ENCODE data around the gene C19orf38.

Gene C19orf38

DNA sequence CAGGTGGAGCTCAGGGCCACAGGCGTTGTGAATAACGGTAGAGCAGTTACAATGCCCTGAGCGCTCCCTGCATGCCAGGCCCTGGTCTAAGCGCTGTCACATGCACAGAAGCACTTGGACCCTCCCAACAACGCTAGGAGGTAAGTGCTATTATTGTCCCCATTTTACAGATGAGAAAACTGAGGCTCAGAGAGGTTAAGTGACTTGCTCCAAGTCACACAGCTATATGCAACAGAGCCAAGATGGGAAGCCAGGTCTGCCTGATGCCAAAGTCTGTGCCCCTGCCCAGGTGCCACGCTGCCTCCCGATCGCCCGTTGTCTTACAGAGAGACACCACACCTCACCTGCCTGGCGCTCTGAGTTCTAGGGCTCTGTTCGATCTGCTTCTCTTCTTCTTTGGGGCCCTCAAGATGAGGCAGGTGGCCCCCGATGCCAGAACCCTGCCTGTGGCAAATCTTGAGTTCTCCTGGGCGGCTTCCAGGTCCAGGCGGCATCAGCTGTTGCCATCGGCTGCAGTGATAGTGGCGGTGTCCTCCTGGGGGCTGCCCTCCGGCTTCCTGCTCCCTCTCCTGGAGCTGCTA lies 60.3 kb downstream of the C19orf38 start:
- Mint-ChIP-seq H3K4me1 (peaks cover 10% of the 10 kb centered on the region), H3K36me3 (ENCODE audit: low read depth) (peaks cover 38% of the 10 kb centered on the region), H3K9me3 (peaks cover 7% of the 10 kb centered on the region), H3K27me3 (ENCODE audit: low read depth, poor library complexity) (no peaks in the 10 kb centered on the region), H3K4me3 (no peak overlapping the region), H3K27ac (no peak overlapping the region)
- TF ChIP-seq, protein P1, sequence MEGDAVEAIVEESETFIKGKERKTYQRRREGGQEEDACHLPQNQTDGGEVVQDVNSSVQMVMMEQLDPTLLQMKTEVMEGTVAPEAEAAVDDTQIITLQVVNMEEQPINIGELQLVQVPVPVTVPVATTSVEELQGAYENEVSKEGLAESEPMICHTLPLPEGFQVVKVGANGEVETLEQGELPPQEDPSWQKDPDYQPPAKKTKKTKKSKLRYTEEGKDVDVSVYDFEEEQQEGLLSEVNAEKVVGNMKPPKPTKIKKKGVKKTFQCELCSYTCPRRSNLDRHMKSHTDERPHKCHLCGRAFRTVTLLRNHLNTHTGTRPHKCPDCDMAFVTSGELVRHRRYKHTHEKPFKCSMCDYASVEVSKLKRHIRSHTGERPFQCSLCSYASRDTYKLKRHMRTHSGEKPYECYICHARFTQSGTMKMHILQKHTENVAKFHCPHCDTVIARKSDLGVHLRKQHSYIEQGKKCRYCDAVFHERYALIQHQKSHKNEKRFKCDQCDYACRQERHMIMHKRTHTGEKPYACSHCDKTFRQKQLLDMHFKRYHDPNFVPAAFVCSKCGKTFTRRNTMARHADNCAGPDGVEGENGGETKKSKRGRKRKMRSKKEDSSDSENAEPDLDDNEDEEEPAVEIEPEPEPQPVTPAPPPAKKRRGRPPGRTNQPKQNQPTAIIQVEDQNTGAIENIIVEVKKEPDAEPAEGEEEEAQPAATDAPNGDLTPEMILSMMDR (IDR thresholded peaks at IDR 0.05), result no peak
- no peak for DNase-seq

DNA sequence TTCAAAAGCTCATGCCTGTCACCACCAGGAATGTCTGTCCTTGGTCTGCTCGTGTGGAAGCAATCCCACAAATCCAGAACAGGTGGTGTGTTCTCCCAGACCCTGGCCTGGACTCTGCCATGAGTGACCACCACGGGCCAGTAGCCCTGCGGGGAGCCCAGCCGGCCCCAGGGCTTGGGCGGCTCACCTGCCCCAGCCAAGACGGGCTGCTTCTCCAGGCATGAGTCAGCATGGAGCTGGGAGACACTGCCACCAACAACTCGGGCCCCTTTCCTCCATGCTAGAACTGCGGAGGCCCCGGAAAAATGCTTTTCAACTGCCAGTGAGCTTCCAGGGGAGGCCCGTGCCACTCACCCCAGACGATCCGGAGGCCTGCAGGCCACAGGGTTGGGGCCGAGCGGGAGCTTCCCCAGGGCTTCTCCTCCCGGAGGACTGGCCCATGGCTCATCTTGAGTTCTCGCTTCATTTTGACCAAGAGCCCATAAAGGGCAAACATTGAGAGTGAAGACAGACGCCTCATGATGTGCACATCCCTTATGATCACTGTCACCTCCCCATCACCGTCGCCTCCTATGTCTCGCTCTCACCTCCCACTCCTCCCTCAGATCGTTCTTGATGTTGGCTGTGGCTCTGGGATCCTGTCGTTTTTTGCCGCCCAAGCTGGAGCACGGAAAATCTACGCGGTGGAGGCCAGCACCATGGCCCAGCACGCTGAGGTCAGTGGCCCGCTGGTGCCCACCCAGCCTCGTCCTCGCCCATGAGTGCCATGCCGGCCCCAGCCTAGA lies 63.6 kb downstream of the C19orf38 start:
- DNase-seq, result no peak
- no peaks in the 10 kb centered on the region for H3K4me1 Mint-ChIP-seq
- H3K36me3 Mint-ChIP-seq (ENCODE audit: low read depth), result peaks cover 30% of the 10 kb centered on the region
- peak overlapping the region; percentile 39 for H3K27ac Mint-ChIP-seq
- no peaks in the 10 kb centered on the region for H3K27me3 Mint-ChIP-seq (ENCODE audit: low read depth, poor library complexity)
- no peaks in the 10 kb centered on the region for H3K9me3 Mint-ChIP-seq
- TF ChIP-seq, protein P1 (IDR thresholded peaks at IDR 0.05), result no peak
- H3K4me3 Mint-ChIP-seq, result no peak overlapping the region

DNA sequence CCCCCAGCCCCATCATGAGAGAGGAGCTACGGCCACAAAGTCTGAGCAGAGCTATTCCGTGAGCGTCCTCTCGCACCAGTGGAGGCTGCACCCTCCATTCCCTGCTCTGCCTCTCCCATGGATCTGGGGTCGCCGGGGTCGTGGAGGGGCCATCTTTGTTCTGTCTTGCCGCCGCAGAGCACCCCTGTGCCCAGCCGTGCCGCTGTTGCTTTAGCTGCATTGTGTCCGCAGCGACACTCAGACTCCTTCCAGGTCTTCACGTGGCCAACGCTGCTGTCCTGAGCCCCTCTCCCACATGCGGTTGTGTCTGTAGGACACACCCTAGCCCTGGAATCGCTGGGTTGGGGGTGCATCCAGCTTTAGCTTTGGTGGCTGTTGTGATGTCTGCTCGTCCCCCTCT lies 64.4 kb downstream of the C19orf38 start:
- DNase-seq, result no peak

DNA sequence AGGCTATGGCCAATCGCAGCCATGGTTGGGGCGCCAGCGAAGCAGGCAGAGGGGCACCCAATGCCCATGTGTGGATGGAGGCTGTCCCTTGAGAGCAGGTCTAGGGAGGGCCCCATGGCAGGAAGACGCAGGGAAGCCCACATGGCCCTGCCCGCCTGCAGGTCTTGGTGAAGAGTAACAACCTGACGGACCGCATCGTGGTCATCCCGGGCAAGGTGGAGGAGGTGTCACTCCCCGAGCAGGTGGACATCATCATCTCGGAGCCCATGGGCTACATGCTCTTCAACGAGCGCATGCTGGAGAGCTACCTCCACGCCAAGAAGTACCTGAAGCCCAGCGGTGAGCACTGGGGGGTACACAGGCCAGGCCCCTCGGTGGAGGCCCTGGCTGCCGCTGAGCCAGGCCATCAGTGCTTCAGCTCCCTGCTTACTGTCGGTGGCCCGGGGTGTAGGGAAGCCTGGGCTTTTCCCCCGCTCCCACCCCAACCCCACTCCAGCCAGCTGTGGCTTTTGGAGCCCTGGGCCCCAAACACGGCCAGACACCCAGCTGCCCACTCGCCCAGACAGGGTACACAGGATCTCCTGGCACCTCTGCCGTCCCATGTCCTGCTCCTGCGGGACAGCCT lies 65.6 kb downstream of the C19orf38 start:
- Mint-ChIP-seq H3K4me3 (no peak overlapping the region), H3K27me3 (ENCODE audit: low read depth, poor library complexity) (no peaks in the 10 kb centered on the region), H3K9me3 (no peaks in the 10 kb centered on the region), H3K4me1 (no peaks in the 10 kb centered on the region), H3K36me3 (ENCODE audit: low read depth) (peaks cover 26% of the 10 kb centered on the region), H3K27ac (no peak overlapping the region)
- DNase-seq, result no peak
- TF ChIP-seq, protein P1 (IDR thresholded peaks at IDR 0.05), result no peak

More for the DNA sequence above, 64.4 kb downstream of the C19orf38 start:
- H3K4me1 Mint-ChIP-seq, result no peaks in the 10 kb centered on the region
- no peaks in the 10 kb centered on the region for H3K27me3 Mint-ChIP-seq (ENCODE audit: low read depth, poor library complexity)
- no peak overlapping the region for H3K4me3 Mint-ChIP-seq
- H3K36me3 Mint-ChIP-seq (ENCODE audit: low read depth), result peaks cover 32% of the 10 kb centered on the region
- no peak overlapping the region for H3K27ac Mint-ChIP-seq
- H3K9me3 Mint-ChIP-seq, result no peaks in the 10 kb centered on the region
- TF ChIP-seq, protein P1 (IDR thresholded peaks at IDR 0.05), result no peak

DNA sequence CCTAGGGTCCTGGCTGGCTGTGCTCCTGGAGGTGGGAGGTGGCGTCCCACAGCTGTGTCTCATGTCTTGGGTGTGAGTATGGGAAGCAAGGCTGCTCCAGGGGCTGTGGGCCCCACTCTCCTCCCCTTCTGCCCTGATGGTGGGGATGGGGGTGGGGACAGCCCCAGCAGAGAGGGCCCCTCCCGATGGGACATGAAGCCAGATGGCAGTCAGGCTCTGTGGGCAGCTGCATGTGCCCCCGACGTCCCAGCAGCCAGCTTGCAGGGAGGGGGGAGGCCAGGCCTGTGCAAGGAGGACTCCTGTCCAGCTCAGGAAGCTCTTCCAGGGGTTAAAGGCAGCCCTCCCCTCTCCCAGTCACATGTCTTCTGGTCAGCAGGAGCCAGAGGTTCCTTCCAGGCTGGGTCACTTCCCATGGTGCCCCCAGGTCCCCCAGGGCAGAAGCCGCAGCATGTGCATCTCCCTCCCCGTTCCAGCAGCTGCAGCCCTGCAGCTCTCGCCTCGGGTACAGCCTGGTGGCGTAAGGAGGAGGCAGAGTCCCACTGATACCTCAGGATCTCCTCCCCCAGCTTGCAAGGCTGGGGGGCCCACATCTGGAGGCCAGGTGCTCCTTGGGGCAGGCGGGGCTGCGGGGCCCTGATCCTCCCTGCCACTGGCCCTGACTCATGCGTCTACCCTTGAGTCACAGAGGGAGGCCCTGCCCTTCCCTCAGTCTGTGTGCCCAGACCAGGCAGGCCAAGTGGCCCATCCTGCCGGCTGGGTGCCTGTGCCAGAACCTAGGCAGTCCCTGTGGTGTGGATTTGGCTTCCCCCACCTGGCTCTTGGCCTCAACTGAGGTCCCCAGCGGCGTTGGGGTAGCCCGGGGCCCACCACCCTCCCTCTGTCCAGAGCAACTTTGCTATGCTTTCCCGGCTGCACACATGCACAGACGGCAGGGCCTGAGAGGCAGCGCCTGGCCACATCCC lies 67.2 kb downstream of the C19orf38 start:
- no peaks in the 10 kb centered on the region for H3K27me3 Mint-ChIP-seq (ENCODE audit: low read depth, poor library complexity)
- H3K36me3 Mint-ChIP-seq (ENCODE audit: low read depth), result peaks cover 20% of the 10 kb centered on the region
- no peaks in the 10 kb centered on the region for H3K9me3 Mint-ChIP-seq
- no peaks in the 10 kb centered on the region for H3K4me1 Mint-ChIP-seq
- H3K4me3 Mint-ChIP-seq, result no peak overlapping the region
- DNase-seq, result no peak
- TF ChIP-seq, protein P1 (IDR thresholded peaks at IDR 0.05), result no peak
- no peak overlapping the region for H3K27ac Mint-ChIP-seq
